Neural progenitor cell (in vitro differentiated cells): ENCODE measurements around the gene ITGB1. TPM values are rescaled to one million over a fixed set of nuclear protein-coding genes. Genes with fewer than 3 reads are reported as not detected.

Experiments used
- DNase-seq: peaks from one replicate; pipeline ENCODE4 v3.0.0-alpha.2; 2016; ENCODE audit warnings: low spot score
- H2AFZ ChIP-seq: fragments of 200-600 bp; sonication (generic); replicated peaks from 2 replicates; pipeline ENCODE4 v1.6.1; 2016; ENCODE audit warnings: antibody characterized with exemption
- H3F3A ChIP-seq: fragments of 200-600 bp; sonication (generic); 2 replicates; pipeline ENCODE4 v1.6.1; 2016; ENCODE audit warnings: antibody characterized with exemption, low read depth
- H3K27ac ChIP-seq: fragments of 200-600 bp; sonication (generic); 2 replicates; pipeline ENCODE4 v1.5.1; 2016; ENCODE audit warnings: mild to moderate bottlenecking
- H3K27me3 ChIP-seq: fragments of 200-600 bp; sonication (generic); 2 replicates; pipeline ENCODE4 v1.6.1; 2016; ENCODE audit warnings: mild to moderate bottlenecking, moderate library complexity
- H3K36me3 ChIP-seq: fragments of 200-600 bp; sonication (generic); 2 replicates; pipeline ENCODE4 v1.5.1; 2016
- H3K4me1 ChIP-seq: fragments of 200-600 bp; sonication (generic); 2 replicates; pipeline ENCODE4 v1.6.1; 2016; ENCODE audit warnings: mixed run types
- H3K4me2 ChIP-seq: fragments of 200-600 bp; sonication (generic); 2 replicates; pipeline ENCODE4 v1.6.1; 2016
- H3K4me3 ChIP-seq: fragments of 200-600 bp; sonication (generic); 2 replicates; pipeline ENCODE4 v1.5.1; 2016
- H3K79me2 ChIP-seq: fragments of 200-600 bp; sonication (generic); 2 replicates; pipeline ENCODE4 v1.6.1; 2016; ENCODE audit warnings: low read depth
- H3K9ac ChIP-seq: fragments of 200-600 bp; sonication (generic); 2 replicates; pipeline ENCODE4 v1.6.1; 2016
- H3K9me3 ChIP-seq: fragments of 200-600 bp; sonication (generic); 2 replicates; pipeline ENCODE4 v1.5.1; 2016; ENCODE audit warnings: low read depth
- H4K20me1 ChIP-seq: fragments of 200-600 bp; sonication (generic); 2 replicates; pipeline ENCODE4 v1.6.1; 2016; ENCODE audit warnings: low read depth
- H3K27ac Mint-ChIP-seq: 3 replicates; pipeline ENCODE4 v1.8.0; 2021; ENCODE audit warnings: mixed read lengths
- H3K27me3 Mint-ChIP-seq: 2 replicates; pipeline ENCODE4 v1.8.0; 2022; ENCODE audit warnings: low read depth, mild to moderate bottlenecking, inconsistent platforms, moderate library complexity, mixed read lengths; ENCODE audit not compliant: insufficient read depth
- H3K36me3 Mint-ChIP-seq: 3 replicates; pipeline ENCODE4 v1.8.0; 2021; ENCODE audit warnings: mixed read lengths
- H3K4me1 Mint-ChIP-seq: 3 replicates; pipeline ENCODE4 v1.8.0; 2021; ENCODE audit warnings: mixed read lengths
- H3K4me3 Mint-ChIP-seq: 3 replicates; pipeline ENCODE4 v1.8.0; 2021; ENCODE audit warnings: mild to moderate bottlenecking, moderate library complexity, mixed read lengths
- H3K9me3 Mint-ChIP-seq: 3 replicates; pipeline ENCODE4 v1.8.0; 2020; ENCODE audit warnings: mixed read lengths
- CTCF ChIP-seq: fragments of 200-600 bp; sonication (generic); IDR thresholded peaks from 2 replicates; pipeline ENCODE4 v1.5.1; 2017; ENCODE audit warnings: antibody characterized with exemption, mild to moderate bottlenecking
- EZH2 ChIP-seq: fragments of 200-600 bp; sonication (generic); IDR thresholded peaks from 2 replicates; pipeline ENCODE4 v1.6.1; 2017; ENCODE audit warnings: antibody characterized with exemption, mild to moderate bottlenecking, moderate library complexity
- EZH2phosphoT487 ChIP-seq: fragments of 200-600 bp; sonication (generic); IDR thresholded peaks from 2 replicates; pipeline ENCODE4 v1.6.1; 2017; ENCODE audit warnings: antibody characterized with exemption
- total RNA-seq: library from RNA; depleted of rRNA; stranded (reverse); fragments of >200 nt; gene quantifications from 2 replicates; pipeline ENCODE4 v1.2.3, GENCODE V29; 2015; ENCODE audit warnings: low replicate concordance

The ITGB1 gene
- total RNA-seq, 1 donor from 2014 or later, result 358 TPM

GRCh38 chr10:32893916-32894664 lies 63.9 kb downstream of the ITGB1 start:
- peaks cover 17% of the 10 kb centered on the region for H3K36me3 Mint-ChIP-seq

DNA sequence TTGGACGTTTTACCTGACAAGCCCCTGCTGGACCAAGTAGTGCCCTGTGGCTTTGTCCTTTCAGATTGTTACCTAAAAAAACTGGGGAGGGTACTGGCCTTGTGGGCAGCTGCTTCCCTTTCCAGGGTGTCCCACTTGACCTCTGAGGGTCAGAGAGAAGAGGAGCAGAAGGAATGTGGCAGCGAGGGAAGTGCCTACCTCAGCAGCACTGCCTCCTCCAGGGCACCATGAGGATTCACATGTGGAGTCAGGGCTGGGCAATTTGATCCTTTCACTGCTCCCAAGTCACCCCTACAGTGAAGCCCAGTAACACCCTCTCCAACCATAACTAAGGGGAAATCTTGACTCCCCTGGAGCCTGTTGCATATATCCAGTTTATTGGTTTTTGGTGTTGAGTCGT lies 64.6 kb downstream of the ITGB1 start:
- H3K36me3 ChIP-seq, result peaks cover 3% of the 10 kb centered on the region
- H3K27me3 ChIP-seq, result no peaks in the 10 kb centered on the region
- H4K20me1 ChIP-seq, result no peaks in the 10 kb centered on the region
- Mint-ChIP-seq H3K27ac (no peak overlapping the region), H3K4me1 (no peaks in the 10 kb centered on the region), H3K27me3 (no peaks in the 10 kb centered on the region), H3K4me3 (no peak overlapping the region), H3K9me3 (no peaks in the 10 kb centered on the region), H3K36me3 (peaks cover 17% of the 10 kb centered on the region)
- H3K9me3 ChIP-seq, result no peaks in the 10 kb centered on the region
- DNase-seq, result peak; percentile 52
- H3K27ac ChIP-seq, result no peak overlapping the region
- TF ChIP-seq EZH2phosphoT487 (no peak), CTCF (peak; percentile 46)
- H3K9ac ChIP-seq, result no peak overlapping the region
- H3K79me2 ChIP-seq, result no peaks in the 10 kb centered on the region
- no peak overlapping the region for H2AFZ ChIP-seq
- peaks cover 5% of the 10 kb centered on the region for H3F3A ChIP-seq
- H3K4me3 ChIP-seq, result no peak overlapping the region
- no peak overlapping the region for H3K4me2 ChIP-seq
- no peaks in the 10 kb centered on the region for H3K4me1 ChIP-seq

More at GRCh38 chr10:32893916-32894664, 63.9 kb downstream of the ITGB1 start:
- Histone ChIP-seq H3K9me3 (no peaks in the 10 kb centered on the region), H3K27me3 (no peaks in the 10 kb centered on the region), H3K79me2 (no peaks in the 10 kb centered on the region), H3K4me1 (no peaks in the 10 kb centered on the region), H3K27ac (no peak overlapping the region), H3K9ac (no peak overlapping the region), H3K36me3 (peaks cover 5% of the 10 kb centered on the region), H3K4me2 (no peak overlapping the region), H3F3A (peaks cover 5% of the 10 kb centered on the region), H4K20me1 (no peaks in the 10 kb centered on the region), H2AFZ (no peak overlapping the region), H3K4me3 (no peak overlapping the region)
- H3K4me3 Mint-ChIP-seq, result no peak overlapping the region
- H3K27me3 Mint-ChIP-seq, result no peaks in the 10 kb centered on the region
- no peak overlapping the region for H3K27ac Mint-ChIP-seq
- H3K9me3 Mint-ChIP-seq, result no peaks in the 10 kb centered on the region
- no peak for DNase-seq
- TF ChIP-seq EZH2phosphoT487 (no peak), EZH2 (no peak), CTCF (no peak)
- H3K4me1 Mint-ChIP-seq, result no peaks in the 10 kb centered on the region

GRCh38 chr10:32891261-32891660 lies 66.8 kb downstream of the ITGB1 start:
- Mint-ChIP-seq H3K4me1 (no peaks in the 10 kb centered on the region), H3K36me3 (peaks cover 3% of the 10 kb centered on the region), H3K27ac (no peak overlapping the region), H3K4me3 (no peak overlapping the region), H3K9me3 (no peaks in the 10 kb centered on the region), H3K27me3 (no peaks in the 10 kb centered on the region)
- Histone ChIP-seq H3K4me1 (peaks cover 4% of the 10 kb centered on the region), H3K27me3 (no peaks in the 10 kb centered on the region), H3K9ac (no peak overlapping the region), H3K36me3 (no peaks in the 10 kb centered on the region), H4K20me1 (no peaks in the 10 kb centered on the region), H3K4me3 (no peak overlapping the region), H3K79me2 (no peaks in the 10 kb centered on the region), H3K4me2 (no peak overlapping the region), H3K27ac (no peak overlapping the region), H3K9me3 (no peaks in the 10 kb centered on the region), H2AFZ (no peak overlapping the region), H3F3A (peaks cover 5% of the 10 kb centered on the region)
- DNase-seq, result no peak
- TF ChIP-seq CTCF (no peak), EZH2phosphoT487 (no peak)
